K562 (cell line): ENCODE results near the gene TMEM107.
"Not testable (repeated sequence)": the region's sequence is repeated elsewhere in the genome, so short reads cannot be mapped to it uniquely, and the experiment has no call there.

Experiments
- KDM1A ChIP-seq, 2 experiments: fragments of 450-650 bp; IDR thresholded peaks; 2 replicates each; pipeline ENCODE4 v1.6.1; 2016; ENCODE audit warnings: mild to moderate bottlenecking in 2 of 2
- POLR2AphosphoS5 ChIP-seq: IDR thresholded peaks from 2 replicates; pipeline ENCODE4 v1.6.1; 2011; ENCODE audit warnings: mild to moderate bottlenecking, low read depth, low read length, moderate library complexity; ENCODE audit not compliant: control insufficient read depth, insufficient read depth
- SRSF1 ChIP-seq: fragments of 200-400 bp; formaldehyde crosslinking; IDR thresholded peaks from 2 replicates; pipeline ENCODE4 v1.6.1; 2017; ENCODE audit warnings: mild to moderate bottlenecking, low read depth, low read length, moderate library complexity
- ZNF121 ChIP-seq: sonication (generic); formaldehyde crosslinking; conservative IDR thresholded peaks from 2 replicates; pipeline ENCODE4 v1.8.0; 2022; ENCODE audit warnings: missing genetic modification reagents
- ZNF311 ChIP-seq: fragments of 250-450 bp; sonication (Bioruptor Pico); IDR thresholded peaks from 2 replicates; pipeline ENCODE4 v1.4.0; 2020; ENCODE audit warnings: mild to moderate bottlenecking, moderate library complexity
- TF ChIP-seq, protein P1 (sequence below), 3 experiments: IDR thresholded peaks in 2 of 3; conservative IDR thresholded peaks in 1 of 3; 2 replicates each; pipeline ENCODE4 v1.5.1; 2011 to 2012; ENCODE audit warnings: low read length in 3 of 3, mild to moderate bottlenecking in 3 of 3, control low read depth in 2 of 3, improper control_type of control experiment in 1 of 3, inconsistent platforms in 1 of 3, low read depth in 1 of 3, mixed read lengths in 1 of 3, moderate library complexity in 1 of 3; ENCODE audit not compliant: insufficient read depth in 2 of 3
- TF ChIP-seq, protein P2 (sequence below): fragments of 250-450 bp; sonication (Bioruptor Pico); IDR thresholded peaks from 2 replicates; pipeline ENCODE4 v1.8.0; 2021; ENCODE audit warnings: moderate library complexity, mild to moderate bottlenecking, inconsistent platforms
- TF ChIP-seq, protein P3 (sequence below): sonication (generic); formaldehyde crosslinking; IDR thresholded peaks from 2 replicates; pipeline ENCODE4 v1.5.0; 2020; ENCODE audit warnings: missing genetic modification reagents

DNA sequence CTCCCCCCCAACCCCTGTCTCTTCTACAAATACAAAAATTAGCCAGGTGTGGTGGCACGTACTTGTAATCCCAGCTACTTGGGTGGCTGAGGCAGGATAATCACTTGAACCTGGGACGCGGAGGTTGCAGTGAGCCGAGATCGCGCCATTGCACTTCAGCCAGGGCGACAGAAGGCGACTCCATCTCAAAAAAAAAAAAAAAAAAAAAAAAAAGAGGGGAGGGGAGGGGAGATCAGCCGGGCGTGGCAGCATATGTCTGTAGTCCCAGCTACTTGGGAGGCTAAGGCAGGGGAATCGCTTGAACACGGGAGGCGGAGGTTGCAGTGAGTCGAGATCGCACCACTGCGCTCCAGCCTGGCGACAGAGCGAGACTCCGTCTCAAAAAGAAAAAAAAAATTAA, 6.0 kb downstream of the TMEM107 start:
- TF ChIP-seq, protein P1, sequence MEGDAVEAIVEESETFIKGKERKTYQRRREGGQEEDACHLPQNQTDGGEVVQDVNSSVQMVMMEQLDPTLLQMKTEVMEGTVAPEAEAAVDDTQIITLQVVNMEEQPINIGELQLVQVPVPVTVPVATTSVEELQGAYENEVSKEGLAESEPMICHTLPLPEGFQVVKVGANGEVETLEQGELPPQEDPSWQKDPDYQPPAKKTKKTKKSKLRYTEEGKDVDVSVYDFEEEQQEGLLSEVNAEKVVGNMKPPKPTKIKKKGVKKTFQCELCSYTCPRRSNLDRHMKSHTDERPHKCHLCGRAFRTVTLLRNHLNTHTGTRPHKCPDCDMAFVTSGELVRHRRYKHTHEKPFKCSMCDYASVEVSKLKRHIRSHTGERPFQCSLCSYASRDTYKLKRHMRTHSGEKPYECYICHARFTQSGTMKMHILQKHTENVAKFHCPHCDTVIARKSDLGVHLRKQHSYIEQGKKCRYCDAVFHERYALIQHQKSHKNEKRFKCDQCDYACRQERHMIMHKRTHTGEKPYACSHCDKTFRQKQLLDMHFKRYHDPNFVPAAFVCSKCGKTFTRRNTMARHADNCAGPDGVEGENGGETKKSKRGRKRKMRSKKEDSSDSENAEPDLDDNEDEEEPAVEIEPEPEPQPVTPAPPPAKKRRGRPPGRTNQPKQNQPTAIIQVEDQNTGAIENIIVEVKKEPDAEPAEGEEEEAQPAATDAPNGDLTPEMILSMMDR (IDR thresholded peaks at IDR 0.05 in 2 of 3, conservative IDR thresholded peaks at IDR 0.05 in 1 of 3; ENCODE audit: insufficient read depth in 2 of 3, low read depth in 1 of 3, low read length in 3 of 3) = not testable (repeated sequence)
- not testable (repeated sequence) for TF ChIP-seq ZNF121 (CRISPR knock-in tag); ZNF311; KDM1A (IDR thresholded peaks at IDR 0.05); POLR2AphosphoS5; SRSF1
- TF ChIP-seq, protein P2, sequence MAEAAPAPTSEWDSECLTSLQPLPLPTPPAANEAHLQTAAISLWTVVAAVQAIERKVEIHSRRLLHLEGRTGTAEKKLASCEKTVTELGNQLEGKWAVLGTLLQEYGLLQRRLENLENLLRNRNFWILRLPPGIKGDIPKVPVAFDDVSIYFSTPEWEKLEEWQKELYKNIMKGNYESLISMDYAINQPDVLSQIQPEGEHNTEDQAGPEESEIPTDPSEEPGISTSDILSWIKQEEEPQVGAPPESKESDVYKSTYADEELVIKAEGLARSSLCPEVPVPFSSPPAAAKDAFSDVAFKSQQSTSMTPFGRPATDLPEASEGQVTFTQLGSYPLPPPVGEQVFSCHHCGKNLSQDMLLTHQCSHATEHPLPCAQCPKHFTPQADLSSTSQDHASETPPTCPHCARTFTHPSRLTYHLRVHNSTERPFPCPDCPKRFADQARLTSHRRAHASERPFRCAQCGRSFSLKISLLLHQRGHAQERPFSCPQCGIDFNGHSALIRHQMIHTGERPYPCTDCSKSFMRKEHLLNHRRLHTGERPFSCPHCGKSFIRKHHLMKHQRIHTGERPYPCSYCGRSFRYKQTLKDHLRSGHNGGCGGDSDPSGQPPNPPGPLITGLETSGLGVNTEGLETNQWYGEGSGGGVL (CRISPR knock-in tag) = not testable (repeated sequence)
- TF ChIP-seq, protein P3, sequence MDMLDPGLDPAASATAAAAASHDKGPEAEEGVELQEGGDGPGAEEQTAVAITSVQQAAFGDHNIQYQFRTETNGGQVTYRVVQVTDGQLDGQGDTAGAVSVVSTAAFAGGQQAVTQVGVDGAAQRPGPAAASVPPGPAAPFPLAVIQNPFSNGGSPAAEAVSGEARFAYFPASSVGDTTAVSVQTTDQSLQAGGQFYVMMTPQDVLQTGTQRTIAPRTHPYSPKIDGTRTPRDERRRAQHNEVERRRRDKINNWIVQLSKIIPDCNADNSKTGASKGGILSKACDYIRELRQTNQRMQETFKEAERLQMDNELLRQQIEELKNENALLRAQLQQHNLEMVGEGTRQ = not testable (repeated sequence)
